Sigmoid colon (tissue), 7 donors: ENCODE results near the gene INTS15. TPM values are rescaled to one million over a fixed set of nuclear protein-coding genes. Genes with fewer than 3 reads are reported as not detected.

ENCODE experiments used
- DNase-seq: peaks from one replicate; pipeline ENCODE4 v3.0.0-alpha.2; 2019
- H3K27ac ChIP-seq, 4 donors: fragments of 200-600 bp; sonication (generic); one replicate each; pipeline ENCODE4 v1.5.1; 2016 to 2019; ENCODE audit warnings: mild to moderate bottlenecking in 1 of 4
- H3K27me3 ChIP-seq, 3 donors: fragments of 200-600 bp; sonication (generic); one replicate each; pipeline ENCODE4 v1.5.1; 2019; ENCODE audit warnings: mild to moderate bottlenecking in 1 of 3
- H3K36me3 ChIP-seq, 4 donors: fragments of 200-600 bp; sonication (generic); one replicate each; pipeline ENCODE4 v1.5.1; 2016 to 2019
- H3K4me1 ChIP-seq, 4 donors: fragments of 200-600 bp; sonication (generic); one replicate each; pipeline ENCODE4 v1.5.1; 2017 to 2019
- H3K4me3 ChIP-seq, 4 donors: fragments of 200-600 bp; sonication (generic); one replicate each; pipeline ENCODE4 v1.5.1; 2017 to 2019; ENCODE audit warnings: mild to moderate bottlenecking in 2 of 4, moderate library complexity in 1 of 4
- H3K9me3 ChIP-seq, 4 donors: fragments of 200-600 bp in 3 of 4; sonication (generic) in 3 of 4; one replicate each; pipeline versions ENCODE4 v1.5.1 to v1.6.1; 2013 to 2019
- CTCF ChIP-seq, 4 experiments: fragments of 450-650 bp in 3 of 4; fragments of 200-600 bp in 1 of 4; IDR thresholded peaks; one replicate each; pipeline ENCODE4 v1.5.1; 2016 to 2019; ENCODE audit warnings: antibody characterized with exemption in 4 of 4, mild to moderate bottlenecking in 3 of 4, moderate library complexity in 2 of 4
- EP300 ChIP-seq, 4 donors: sonication (generic); formaldehyde crosslinking; IDR thresholded peaks; one replicate each; pipeline ENCODE4 v1.6.1; 2017; ENCODE audit warnings: antibody characterized with exemption in 4 of 4
- POLR2A ChIP-seq, 2 donors: fragments of 450-650 bp; IDR thresholded peaks; one replicate each; pipeline ENCODE4 v1.6.1; 2016; ENCODE audit warnings: antibody characterized with exemption in 2 of 2, mild to moderate bottlenecking in 2 of 2, moderate library complexity in 2 of 2
- POLR2AphosphoS5 ChIP-seq, 4 donors: sonication (generic); formaldehyde crosslinking; IDR thresholded peaks; one replicate each; pipeline ENCODE4 v1.6.1; 2017; ENCODE audit warnings: antibody characterized with exemption in 4 of 4
- WGBS, 2 donors: extraction: QIAGEN DNeasy Blood & Tissue Kit; methylation state at CpG; one replicate each; pipeline ENCODE4 v1.1.7; 2013; 5-methylcytosine and 5-hydroxymethylcytosine counted together
- intact Hi-C: fragments of 100-400 bp; cut with DNase I; formaldehyde crosslinking; loops from one replicate; pipeline ENCODE4 v1.15.1; 2023
- polyA plus RNA-seq, 3 donors: library from polyadenylated mRNA; stranded (reverse); fragments of 200-250 nt; gene quantifications; one replicate each; pipeline ENCODE4 v1.2.3, GENCODE V29; 2013
- total RNA-seq, 4 donors: library from RNA; depleted of rRNA; stranded (reverse); fragments of >200 nt; gene quantifications; one replicate each; pipeline ENCODE4 v1.1.0, GENCODE V29; 2016
- donor health status: healthy with polysubstance abuse.
- donor health status: Bipolar disorder and iron deficiency.
- donor health status: healthy.

Gene INTS15
- 10 to 100 TPM; 16.3 to 30.2 (median 23.1) TPM for total RNA-seq
- 10 to 100 TPM; 10.4 to 18.1 (median 13.2) TPM for polyA plus RNA-seq

- peak within 1 kb of the TSS; percentile 72 to 97 (median 87) for H3K4me3 ChIP-seq
- H3K9me3 ChIP-seq: no peaks in the 10 kb centered on the region
- TF ChIP-seq POLR2AphosphoS5 (IDR thresholded peaks at IDR 0.05) (peak in 2 of 4 donors; percentile 71 to 74), EP300 (IDR thresholded peaks at IDR 0.05) (no peak), CTCF (IDR thresholded peaks at IDR 0.05) (peak in 2 of 4 experiments; percentile 6 to 78)
- peaks cover 0 to 22% (median 18%) of the 10 kb centered on the region in 4 donors for H3K4me1 ChIP-seq
- H3K27me3 ChIP-seq: no peaks in the 10 kb centered on the region
- peak within 1 kb of the TSS; percentile 85 to 93 (median 87) for H3K27ac ChIP-seq
- peak; percentile 81 for DNase-seq
- H3K36me3 ChIP-seq: peaks cover 2 to 76% (median 29%) of the 10 kb centered on the region in 4 donors
- intact Hi-C loops: loop anchor here (1.0 to 5.0 kb wide), 2 partner anchors 13 to 117 kb away; partner anchors contain the start of genes ZDHHC4 and ZNF12
- 0 to 1% methylated on average over 107 of the region's 107 CpGs for WGBS, 2 donors
Measured at GRCh38 chr7:6589829-6590644, at the start of gene INTS15. Gene INTS15 (plus strand): TSS chr7:6590021. CDS start chr7:6590284, 263 bp downstream.

- no peaks in the 10 kb centered on the region for H3K4me1 ChIP-seq
- intact Hi-C loops: no loop called here
- H3K27me3 ChIP-seq: peaks cover 0 to 29% (median 23%) of the 10 kb centered on the region in 3 donors
- H3K36me3 ChIP-seq: no peaks in the 10 kb centered on the region
- WGBS, 2 donors: 82 to 97% methylated on average over 1 of the region's 1 CpG
- no peak for DNase-seq
- TF ChIP-seq EP300 (IDR thresholded peaks at IDR 0.05) (no peak), POLR2A (IDR thresholded peaks at IDR 0.05) (no peak), CTCF (IDR thresholded peaks at IDR 0.05) (no peak), POLR2AphosphoS5 (IDR thresholded peaks at IDR 0.05) (no peak)
- H3K9me3 ChIP-seq: no peaks in the 10 kb centered on the region
- no peak overlapping the region for H3K4me3 ChIP-seq
- no peak overlapping the region for H3K27ac ChIP-seq
Measured at GRCh38 chr7:6542368-6542767, 47.5 kb upstream of the INTS15 start.

GRCh38 chr7:6545398-6546126 is 44.3 kb upstream of the INTS15 start:
- no peak overlapping the region for H3K4me3 ChIP-seq
- no peaks in the 10 kb centered on the region for H3K36me3 ChIP-seq
- no peaks in the 10 kb centered on the region for H3K4me1 ChIP-seq
- intact Hi-C loops: no loop called here
- H3K9me3 ChIP-seq: no peaks in the 10 kb centered on the region
- TF ChIP-seq POLR2A (IDR thresholded peaks at IDR 0.05) (no peak), EP300 (IDR thresholded peaks at IDR 0.05) (no peak), CTCF (IDR thresholded peaks at IDR 0.05) (no peak)
- H3K27ac ChIP-seq: no peak overlapping the region
- WGBS, 2 donors: 70 to 86% methylated on average over 22 of the region's 22 CpGs
- DNase-seq: no peak
- no peaks in the 10 kb centered on the region for H3K27me3 ChIP-seq

GRCh38 chr7:6546498-6547251 is 43.1 kb upstream of the INTS15 start:
- Histone ChIP-seq H3K9me3 (no peaks in the 10 kb centered on the region), H3K4me3 (no peak overlapping the region), H3K4me1 (no peaks in the 10 kb centered on the region), H3K27me3 (no peaks in the 10 kb centered on the region), H3K27ac (no peak overlapping the region), H3K36me3 (no peaks in the 10 kb centered on the region)
- no peak for DNase-seq
- intact Hi-C loops: no loop called here
- no peak for TF ChIP-seq EP300 (IDR thresholded peaks at IDR 0.05)
- TF ChIP-seq CTCF (IDR thresholded peaks at IDR 0.05): no peak
- TF ChIP-seq POLR2A (IDR thresholded peaks at IDR 0.05): no peak
- TF ChIP-seq POLR2AphosphoS5 (IDR thresholded peaks at IDR 0.05): no peak
- 73 to 77% methylated on average over 12 of the region's 12 CpGs for WGBS, 2 donors
